H1 (cell line): ENCODE data around the gene TLE4. TPM values are rescaled to one million over a fixed set of nuclear protein-coding genes. Genes with fewer than 3 reads are reported as not detected.

Experiments
- CHD7 ChIP-seq: fragments of 300-600 bp; sonication (generic); IDR thresholded peaks from 2 replicates; pipeline ENCODE4 v1.7.1; 2012; ENCODE audit warnings: low read length, moderate library complexity, mild to moderate bottlenecking, inconsistent platforms; ENCODE audit not compliant: insufficient replicate concordance
- SUZ12 ChIP-seq: fragments of 200-600 bp; sonication (generic); IDR thresholded peaks from 2 replicates; pipeline ENCODE4 v1.6.1; 2012; ENCODE audit warnings: mild to moderate bottlenecking, inconsistent platforms, low read length, moderate library complexity, mixed read lengths
- USF2 ChIP-seq: IDR thresholded peaks from 2 replicates; pipeline ENCODE4 v1.6.1; 2011; ENCODE audit warnings: low read length, improper control_type of control experiment
- polyA plus RNA-seq, 7 experiments: library from polyadenylated mRNA; depleted of rRNA in 3 of 7; stranded (reverse) in 5 of 7; unstranded in 2 of 7; fragments of >200 nt in 5 of 7; fragments of 200-250 nt in 2 of 7; gene quantifications; 1 replicate in 5 of 7; 2 replicates in 1 of 7; 4 replicates in 1 of 7; pipeline versions ENCODE4 v1.2.1 to v1.2.3, GENCODE V29; 2011 to 2013; ENCODE audit warnings: missing spikeins in 2 of 7, mixed read lengths in 2 of 7
- total RNA-seq: library from RNA; stranded (reverse); fragmentation: NEBNext Ultra II Directional; extraction: Animal tissue kit (Norgen Biotek cat#: 25700); gene quantifications from 2 replicates; pipeline ENCODE4 v1.2.1, GENCODE V29; 2021

TLE4 gene
- total and polyA plus RNA-seq, 2 of the 8 experiments (the other 6 are each of a cell fraction or from before 2014, with no cell fraction given), result 32.4 to 36.9 TPM

DNA sequence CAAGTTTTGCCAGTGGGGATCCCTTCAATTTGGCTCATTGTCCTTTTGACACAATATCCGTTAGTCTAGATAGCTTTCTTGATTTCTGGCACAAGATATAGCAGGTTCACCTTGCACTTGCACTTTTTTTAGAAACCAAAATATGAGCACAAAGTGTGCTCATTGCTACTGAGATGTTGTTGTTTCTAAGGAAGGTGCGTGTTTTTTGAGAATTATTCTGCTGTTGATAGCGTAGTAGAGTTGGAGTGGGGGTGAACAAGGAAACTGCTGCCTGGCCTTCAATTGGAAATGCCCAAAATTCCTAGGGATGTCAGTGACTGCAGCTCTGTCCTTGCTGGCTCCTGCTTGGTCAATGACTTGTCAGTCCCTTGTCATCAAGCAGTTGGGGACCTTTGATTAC lies 73.3 kb downstream of the TLE4 start (continued):
- TF ChIP-seq CHD7 (no peak), SUZ12 (no peak), USF2 (no peak)
